Uterus (tissue), 4 donors: ENCODE measurements around the gene TESK2. TPM values are rescaled to one million over a fixed set of nuclear protein-coding genes. Genes with fewer than 3 reads are reported as not detected.

Source experiments
- DNase-seq, 2 donors: peaks; one replicate each; pipeline ENCODE4 v3.0.0-alpha.2; 2019 to 2020
- H3K27ac ChIP-seq, 2 donors: fragments of 200-600 bp; sonication (generic); 1 replicate in 1 of 2; 2 replicates in 1 of 2; pipeline ENCODE4 v1.5.1; 2016 to 2018
- H3K27me3 ChIP-seq, 2 donors: fragments of 200-600 bp; sonication (generic); one replicate each; pipeline ENCODE4 v1.5.1; 2018 to 2019; ENCODE audit warnings: control low read depth in 1 of 2
- H3K36me3 ChIP-seq, 2 donors: fragments of 200-600 bp; sonication (generic); one replicate each; pipeline ENCODE4 v1.5.1; 2019; ENCODE audit warnings: control low read depth in 1 of 2
- H3K4me1 ChIP-seq, 2 donors: fragments of 200-600 bp; sonication (generic); one replicate each; pipeline ENCODE4 v1.5.1; 2018 to 2019; ENCODE audit warnings: control low read depth in 1 of 2
- H3K4me3 ChIP-seq, 2 donors: fragments of 200-600 bp; sonication (generic); 1 replicate in 1 of 2; 2 replicates in 1 of 2; pipeline ENCODE4 v1.5.1; 2018 to 2019; ENCODE audit warnings: mild to moderate bottlenecking in 1 of 2
- H3K9me3 ChIP-seq, 2 donors: fragments of 200-600 bp; sonication (generic); one replicate each; pipeline ENCODE4 v1.5.1; 2019; ENCODE audit warnings: control low read depth in 1 of 2
- POLR2A ChIP-seq, 2 donors: fragments of 450-650 bp; IDR thresholded peaks; one replicate each; pipeline ENCODE4 v1.6.1; 2016; ENCODE audit warnings: antibody characterized with exemption in 2 of 2, mild to moderate bottlenecking in 1 of 2, moderate library complexity in 1 of 2
- intact Hi-C: fragments of 100-400 bp; cut with DNase I; formaldehyde crosslinking; loops from one replicate; pipeline ENCODE4 v1.15.1; 2023; ENCODE audit warnings: low total_unique reads
- total RNA-seq, 4 donors: library from RNA; depleted of rRNA in 3 of 4; stranded (reverse); fragments of >200 nt in 3 of 4; gene quantifications; one replicate each; pipeline versions ENCODE4 v1.1.0 to v1.2.4, GENCODE V29; 2014 to 2023
- TF ChIP-seq, protein P1 (sequence below), 4 experiments: fragments of 200-600 bp in 2 of 4; fragments of 450-650 bp in 2 of 4; sonication (generic) in 2 of 4; IDR thresholded peaks; one replicate each; pipeline ENCODE4 v1.5.1; 2016 to 2019; ENCODE audit warnings: antibody characterized with exemption in 4 of 4, mild to moderate bottlenecking in 2 of 4, moderate library complexity in 1 of 4
- donor health status: DM: yes; HTN: yes; CAD: no.

The TESK2 gene
- total RNA-seq, 4 donors from 2014 or later = 0.29 to 7.5 (median 2.1) TPM

DNA sequence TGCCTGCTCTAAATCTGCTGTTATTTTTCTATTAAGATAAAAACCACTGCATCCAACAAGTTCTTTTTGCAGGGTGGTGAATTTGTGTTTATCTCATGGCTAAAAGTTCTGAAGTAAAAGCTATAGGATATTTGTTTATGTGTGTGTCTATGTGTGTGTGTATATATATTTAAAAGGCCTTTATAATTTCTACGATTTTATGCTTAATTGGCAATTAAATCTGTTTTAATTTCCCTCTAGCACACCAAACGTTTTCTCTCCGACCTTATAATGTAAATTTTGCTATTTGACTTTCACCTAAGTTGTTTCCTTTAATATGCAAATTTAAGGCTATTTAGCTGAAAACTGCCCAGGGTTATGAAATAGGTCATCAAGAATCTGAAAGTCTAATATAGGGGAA lies 184.1 kb downstream of the TESK2 start:
- Histone ChIP-seq H3K27ac (no peak overlapping the region), H3K4me3 (no peak overlapping the region), H3K27me3 (no peaks in the 10 kb centered on the region), H3K4me1 (peaks cover 0 to 6% of the 10 kb centered on the region in 2 donors), H3K36me3 (no peaks in the 10 kb centered on the region), H3K9me3 (no peaks in the 10 kb centered on the region)
- no peak for TF ChIP-seq POLR2A (IDR thresholded peaks at IDR 0.05)
- TF ChIP-seq, protein P1, sequence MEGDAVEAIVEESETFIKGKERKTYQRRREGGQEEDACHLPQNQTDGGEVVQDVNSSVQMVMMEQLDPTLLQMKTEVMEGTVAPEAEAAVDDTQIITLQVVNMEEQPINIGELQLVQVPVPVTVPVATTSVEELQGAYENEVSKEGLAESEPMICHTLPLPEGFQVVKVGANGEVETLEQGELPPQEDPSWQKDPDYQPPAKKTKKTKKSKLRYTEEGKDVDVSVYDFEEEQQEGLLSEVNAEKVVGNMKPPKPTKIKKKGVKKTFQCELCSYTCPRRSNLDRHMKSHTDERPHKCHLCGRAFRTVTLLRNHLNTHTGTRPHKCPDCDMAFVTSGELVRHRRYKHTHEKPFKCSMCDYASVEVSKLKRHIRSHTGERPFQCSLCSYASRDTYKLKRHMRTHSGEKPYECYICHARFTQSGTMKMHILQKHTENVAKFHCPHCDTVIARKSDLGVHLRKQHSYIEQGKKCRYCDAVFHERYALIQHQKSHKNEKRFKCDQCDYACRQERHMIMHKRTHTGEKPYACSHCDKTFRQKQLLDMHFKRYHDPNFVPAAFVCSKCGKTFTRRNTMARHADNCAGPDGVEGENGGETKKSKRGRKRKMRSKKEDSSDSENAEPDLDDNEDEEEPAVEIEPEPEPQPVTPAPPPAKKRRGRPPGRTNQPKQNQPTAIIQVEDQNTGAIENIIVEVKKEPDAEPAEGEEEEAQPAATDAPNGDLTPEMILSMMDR (IDR thresholded peaks at IDR 0.05) = no peak
- no peak for DNase-seq
- intact Hi-C loops = no loop called here

DNA sequence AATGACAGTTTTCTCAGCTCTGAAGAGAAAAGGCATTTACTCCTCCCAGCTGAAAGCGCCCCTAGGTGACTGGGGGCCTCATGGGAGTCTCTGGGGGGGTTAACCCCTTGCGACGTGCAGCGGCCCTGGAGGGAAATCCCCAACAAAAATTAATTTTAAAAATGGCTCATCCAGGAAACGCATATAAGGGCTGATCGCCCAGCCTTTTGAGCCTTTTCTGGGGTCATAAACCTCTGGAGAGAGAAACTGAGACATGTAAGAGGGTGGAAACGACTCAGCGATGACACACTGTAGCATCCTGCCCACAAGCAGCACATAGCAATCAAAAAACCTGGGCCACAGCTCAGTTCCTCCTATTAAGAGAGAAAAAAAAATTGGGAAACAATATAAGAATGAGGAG lies 184.6 kb downstream of the TESK2 start:
- TF ChIP-seq, protein P1 (IDR thresholded peaks at IDR 0.05) = no peak
- TF ChIP-seq POLR2A (IDR thresholded peaks at IDR 0.05) = no peak
- intact Hi-C loops = no loop called here

DNA sequence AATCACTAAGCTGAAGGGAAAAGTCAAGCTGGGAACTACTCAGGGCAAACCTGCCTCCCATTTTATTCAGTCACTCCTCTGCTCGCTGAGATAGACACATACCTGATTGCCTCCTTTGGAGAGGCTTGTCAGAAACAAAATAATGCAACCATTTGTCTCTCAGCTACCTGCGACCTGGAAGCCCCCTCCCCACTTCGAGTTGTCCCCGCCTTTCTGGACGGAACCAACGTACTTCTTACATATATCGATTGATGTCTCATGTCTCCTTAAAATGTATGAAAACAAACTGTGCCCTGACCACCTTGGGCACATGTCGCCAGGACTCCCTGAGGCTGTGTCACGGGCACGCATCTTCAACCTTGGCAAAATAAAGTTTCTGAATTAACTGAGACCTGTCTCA lies 185.7 kb downstream of the TESK2 start:
- Histone ChIP-seq H3K27ac (no peak overlapping the region), H3K36me3 (no peaks in the 10 kb centered on the region), H3K4me1 (peaks cover 0 to 6% of the 10 kb centered on the region in 2 donors), H3K9me3 (no peaks in the 10 kb centered on the region), H3K4me3 (no peak overlapping the region), H3K27me3 (no peaks in the 10 kb centered on the region)
- no peak for DNase-seq
- TF ChIP-seq, protein P1 (IDR thresholded peaks at IDR 0.05) = no peak
- TF ChIP-seq POLR2A (IDR thresholded peaks at IDR 0.05) = no peak
- intact Hi-C loops = no loop called here

More for the DNA sequence above, 184.6 kb downstream of the TESK2 start:
- Histone ChIP-seq H3K27ac (no peak overlapping the region), H3K36me3 (no peaks in the 10 kb centered on the region), H3K9me3 (no peaks in the 10 kb centered on the region), H3K4me1 (peaks cover 0 to 6% of the 10 kb centered on the region in 2 donors), H3K27me3 (no peaks in the 10 kb centered on the region), H3K4me3 (no peak overlapping the region)
- no peak for DNase-seq

DNA sequence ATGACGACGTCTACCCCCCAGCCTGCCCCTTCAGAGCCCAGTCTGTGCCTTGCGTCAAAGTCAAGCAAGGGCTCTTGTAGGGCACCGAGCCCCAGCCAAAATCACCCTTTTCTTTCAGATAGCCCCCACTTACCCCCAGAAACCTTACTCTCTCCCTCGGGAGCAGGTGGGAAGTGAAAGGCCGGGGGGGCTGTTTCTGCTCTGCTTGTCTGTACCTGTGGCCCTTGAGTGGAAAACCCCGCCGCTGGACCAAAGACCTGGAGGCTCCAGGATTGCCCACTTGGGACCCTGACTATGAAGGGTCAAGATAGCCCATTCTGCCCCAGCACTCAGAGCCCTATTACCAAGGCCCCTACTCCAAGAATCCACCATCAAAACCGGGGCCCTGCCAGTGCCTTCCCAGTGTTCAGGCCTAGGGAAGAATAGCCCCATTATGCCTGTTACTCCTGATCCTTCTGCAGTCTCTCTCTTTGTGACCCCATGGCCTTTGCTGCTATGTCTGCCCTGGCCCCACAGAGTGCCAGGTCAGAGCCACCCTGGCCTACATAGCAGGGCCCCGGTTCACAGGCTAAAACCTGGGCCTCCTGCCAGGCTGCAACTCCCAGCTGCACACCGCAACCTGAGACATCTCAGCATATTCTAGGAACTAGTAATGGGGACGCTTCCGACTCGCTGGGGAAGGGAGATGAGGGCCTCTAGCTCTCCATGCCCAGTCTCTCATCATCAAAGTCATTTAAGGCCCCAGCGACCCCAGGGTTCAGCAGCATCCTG lies 186.5 kb downstream of the TESK2 start:
- peak overlapping the region; percentile 59 to 65 for H3K4me3 ChIP-seq
- no peaks in the 10 kb centered on the region for H3K27me3 ChIP-seq
- peak overlapping the region; percentile 76 to 93 for H3K27ac ChIP-seq
- no peaks in the 10 kb centered on the region for H3K9me3 ChIP-seq
- no peak for TF ChIP-seq POLR2A (IDR thresholded peaks at IDR 0.05)
- TF ChIP-seq, protein P1 (IDR thresholded peaks at IDR 0.05) = no peak
- DNase-seq = peak; percentile 30 to 48
- H3K36me3 ChIP-seq = no peaks in the 10 kb centered on the region
- intact Hi-C loops = loop anchor here (5.0 kb wide), 1 partner anchor 292 kb away; the partner anchor contains the start of genes HECTD3 and UROD
- peaks cover 0 to 6% of the 10 kb centered on the region in 2 donors for H3K4me1 ChIP-seq
